Activated CD4-positive, alpha-beta memory T cell treated with anti-CD3 and anti-CD28 coated beads for 36 hours (primary cell): ENCODE data around the gene SMARCD2. TPM values are rescaled to one million over a fixed set of nuclear protein-coding genes. Genes with fewer than 3 reads are reported as not detected.

Source experiments
- CTCF ChIA-PET: fragments of 350-600 bp; sonication (Branson Sonifier 250); formaldehyde crosslinking; loops from one replicate; lab custom pipeline; 2021; ENCODE audit warnings: antibody characterized with exemption, inconsistent platforms; lab: Charles Lee
- POLR2A ChIA-PET: fragments of 350-600 bp; sonication (Branson Sonifier 250); formaldehyde crosslinking; loops from one replicate; lab custom pipeline; 2021; ENCODE audit warnings: antibody characterized with exemption; lab: Charles Lee
- DNase-seq: peaks from one replicate; pipeline ENCODE4 v3.0.0-alpha.2; 2020
- H3K27ac Mint-ChIP-seq: one replicate; pipeline ENCODE4 v1.8.0; 2021; ENCODE audit warnings: mixed read lengths
- H3K27me3 Mint-ChIP-seq: one replicate; pipeline ENCODE4 v1.8.0; 2021; ENCODE audit warnings: mixed read lengths
- H3K36me3 Mint-ChIP-seq: one replicate; pipeline ENCODE4 v1.8.0; 2021; ENCODE audit warnings: mixed read lengths
- H3K4me1 Mint-ChIP-seq: one replicate; pipeline ENCODE4 v1.8.0; 2021; ENCODE audit warnings: low read depth, mixed read lengths
- H3K4me3 Mint-ChIP-seq: one replicate; pipeline ENCODE4 v1.8.0; 2021; ENCODE audit warnings: mild to moderate bottlenecking, mixed read lengths
- H3K9me3 Mint-ChIP-seq: one replicate; pipeline ENCODE4 v1.8.0; 2021; ENCODE audit warnings: mixed read lengths
- intact Hi-C: fragments of 100-400 bp; cut with micrococcal nuclease; formaldehyde crosslinking; loops from one replicate; pipeline ENCODE4 v1.15.1; 2023
- total RNA-seq, 2 experiments: library from RNA; stranded (reverse); gene quantifications; one replicate each; pipeline ENCODE4 v1.2.3, GENCODE V29; 2021

The SMARCD2 gene
- total RNA-seq, 2 experiments from 2014 or later = 109 to 111 TPM

GRCh38 chr17:63830904-63831491 lies 11.5 kb downstream of the SMARCD2 start:
- H3K4me3 Mint-ChIP-seq = no peak overlapping the region
- H3K9me3 Mint-ChIP-seq = no peaks in the 10 kb centered on the region
- no peak for DNase-seq
- intact Hi-C loops = no loop called here
- no peaks in the 10 kb centered on the region for H3K27me3 Mint-ChIP-seq
- ChIA-PET CTCF (interaction anchor here (0.7 to 1.8 kb wide), 4 partner anchors 9 to 55 kb away, joined by 3 to 11 read pairs (median 4); no protein-coding TSS in a partner anchor), POLR2A (interaction anchor here (4.5 kb wide), 1 partner anchor 10 kb away, joined by 29 read pairs; the partner anchor contains the start of gene SMARCD2)
- H3K27ac Mint-ChIP-seq = peak overlapping the region; percentile 83
- H3K4me1 Mint-ChIP-seq = peaks cover 56% of the 10 kb centered on the region
- H3K36me3 Mint-ChIP-seq = peaks cover 64% of the 10 kb centered on the region

GRCh38 chr17:63830278-63830677 lies 12.2 kb downstream of the SMARCD2 start:
- no peaks in the 10 kb centered on the region for H3K27me3 Mint-ChIP-seq
- H3K4me1 Mint-ChIP-seq = peaks cover 61% of the 10 kb centered on the region
- H3K4me3 Mint-ChIP-seq = no peak overlapping the region
- POLR2A ChIA-PET = interaction anchor here (0.6 to 4.5 kb wide), 3 partner anchors 11 to 48 kb away, joined by 4 to 29 read pairs (median 6); partner anchors contain the start of gene SMARCD2
- intact Hi-C loops = no loop called here
- peaks cover 63% of the 10 kb centered on the region for H3K36me3 Mint-ChIP-seq
- no peaks in the 10 kb centered on the region for H3K9me3 Mint-ChIP-seq
- CTCF ChIA-PET = interaction anchor here (0.7 to 2.6 kb wide), 4 partner anchors 11 to 54 kb away, joined by 3 to 15 read pairs (median 7); no protein-coding TSS in a partner anchor
- no peak overlapping the region for H3K27ac Mint-ChIP-seq
- DNase-seq = no peak

- ChIA-PET CTCF (interaction anchor here (0.6 to 2.6 kb wide), 4 partner anchors 8 to 80 kb away, joined by 4 to 15 read pairs (median 6); no protein-coding TSS in a partner anchor), POLR2A (interaction anchor here (1.1 to 4.5 kb wide), 6 partner anchors 10 to 128 kb away, joined by 4 to 29 read pairs (median 5); partner anchors contain the start of genes CCDC47, DDX42, LIMD2 and SMARCD2)
- no peaks in the 10 kb centered on the region for H3K27me3 Mint-ChIP-seq
- H3K36me3 Mint-ChIP-seq = peaks cover 67% of the 10 kb centered on the region
- H3K4me1 Mint-ChIP-seq = peaks cover 62% of the 10 kb centered on the region
- DNase-seq = no peak
- no peak overlapping the region for H3K27ac Mint-ChIP-seq
- no peaks in the 10 kb centered on the region for H3K9me3 Mint-ChIP-seq
- H3K4me3 Mint-ChIP-seq = peak overlapping the region; percentile 18
- intact Hi-C loops = loop anchor here (5.0 kb wide), 1 partner anchor 207 kb away; the partner anchor contains the start of gene MAP3K3
Observed at GRCh38 chr17:63828936-63829335, 13.5 kb downstream of the SMARCD2 start.

- Mint-ChIP-seq H3K4me1 (peaks cover 71% of the 10 kb centered on the region), H3K4me3 (peak overlapping the region; percentile 94), H3K9me3 (no peaks in the 10 kb centered on the region), H3K27me3 (no peaks in the 10 kb centered on the region), H3K27ac (peak overlapping the region; percentile 98), H3K36me3 (peaks cover 73% of the 10 kb centered on the region)
- no peak for DNase-seq
- ChIA-PET POLR2A (interaction anchor here (1.1 to 4.5 kb wide), 5 partner anchors 9 to 127 kb away, joined by 4 to 29 read pairs (median 8); partner anchors contain the start of genes CCDC47, DDX42, LIMD2 and SMARCD2), CTCF (interaction anchor here (0.7 to 2.6 kb wide), 5 partner anchors 9 to 367 kb away, joined by 3 to 15 read pairs (median 4); partner anchors contain the start of gene SMARCD2)
- intact Hi-C loops = loop anchor here (1.0 to 5.0 kb wide), 6 partner anchors 7 to 206 kb away; partner anchors contain the start of genes CCDC47, MAP3K3 and STRADA
Observed at GRCh38 chr17:63827801-63828221, 14.7 kb downstream of the SMARCD2 start.

GRCh38 chr17:63827002-63827800 lies 15.3 kb downstream of the SMARCD2 start, which contains the start of the genes FTSJ3 and PSMC5:
Gene FTSJ3, minus strand, starts transcription at chr17:63827663. Its CDS starts 761 bp downstream, at chr17:63826902.
Gene PSMC5, plus strand, starts transcription at chr17:63827431. Its CDS starts 60 bp downstream, at chr17:63827491.
- ChIA-PET CTCF (interaction anchor here (1.0 to 1.9 kb wide), 3 partner anchors 10 to 22 kb away, joined by 4 to 7 read pairs (median 4); partner anchors contain the start of gene SMARCD2), POLR2A (interaction anchor here (1.5 to 4.5 kb wide), 3 partner anchors 14 to 85 kb away, joined by 5 to 29 read pairs (median 20); partner anchors contain the start of genes CCDC47, DDX42 and SMARCD2)
- Mint-ChIP-seq H3K27me3 (no peaks in the 10 kb centered on the region), H3K4me3 (peak within 1 kb of the TSS; percentile 94), H3K27ac (peak within 1 kb of the TSS; percentile 98), H3K36me3 (peaks cover 74% of the 10 kb centered on the region), H3K4me1 (peaks cover 75% of the 10 kb centered on the region), H3K9me3 (no peaks in the 10 kb centered on the region)
- DNase-seq = peak; percentile 97
- intact Hi-C loops = loop anchor here (1.0 to 5.0 kb wide), 6 partner anchors 8 to 205 kb away; partner anchors contain the start of genes CCDC47, MAP3K3 and STRADA

- Mint-ChIP-seq H3K4me1 (peaks cover 76% of the 10 kb centered on the region), H3K27ac (peak overlapping the region; percentile 98), H3K4me3 (peak overlapping the region; percentile 94), H3K36me3 (peaks cover 74% of the 10 kb centered on the region), H3K9me3 (no peaks in the 10 kb centered on the region), H3K27me3 (no peaks in the 10 kb centered on the region)
- intact Hi-C loops = loop anchor here (1.0 to 5.0 kb wide), 6 partner anchors 9 to 204 kb away; partner anchors contain the start of genes CCDC47, MAP3K3 and STRADA
- CTCF ChIA-PET = no interaction called here
- POLR2A ChIA-PET = interaction anchor here (1.1 to 2.5 kb wide), 3 partner anchors 52 to 84 kb away, joined by 3 to 20 read pairs (median 5); partner anchors contain the start of genes CCDC47 and DDX42
- DNase-seq = no peak
Observed at GRCh38 chr17:63826468-63827001, 15.9 kb downstream of the SMARCD2 start.

GRCh38 chr17:63824362-63824761 lies 18.1 kb downstream of the SMARCD2 start:
- DNase-seq = no peak
- Mint-ChIP-seq H3K4me3 (no peak overlapping the region), H3K36me3 (peaks cover 69% of the 10 kb centered on the region), H3K4me1 (peaks cover 54% of the 10 kb centered on the region), H3K27me3 (no peaks in the 10 kb centered on the region), H3K9me3 (no peaks in the 10 kb centered on the region), H3K27ac (peak overlapping the region; percentile 66)
- ChIA-PET POLR2A (interaction anchor here (0.5 to 1.2 kb wide), 3 partner anchors 10 to 82 kb away, joined by 3 read pairs; no protein-coding TSS in a partner anchor), CTCF (interaction anchor here (1.1 to 2.8 kb wide), 2 partner anchors 10 to 49 kb away, joined by 3 to 10 read pairs; no protein-coding TSS in a partner anchor)
- intact Hi-C loops = no loop called here

GRCh38 chr17:63823659-63824331 lies 18.7 kb downstream of the SMARCD2 start:
- DNase-seq = no peak
- intact Hi-C loops = no loop called here
- Mint-ChIP-seq H3K27ac (peak overlapping the region; percentile 66), H3K9me3 (no peaks in the 10 kb centered on the region), H3K4me1 (peaks cover 48% of the 10 kb centered on the region), H3K4me3 (no peak overlapping the region), H3K27me3 (no peaks in the 10 kb centered on the region), H3K36me3 (peaks cover 65% of the 10 kb centered on the region)
- CTCF ChIA-PET = interaction anchor here (1.1 to 2.8 kb wide), 2 partner anchors 11 to 48 kb away, joined by 3 to 10 read pairs; no protein-coding TSS in a partner anchor
- POLR2A ChIA-PET = interaction anchor here (0.5 to 1.0 kb wide), 2 partner anchors 43 to 81 kb away, joined by 3 read pairs; no protein-coding TSS in a partner anchor

- ChIA-PET POLR2A (no interaction called here), CTCF (interaction anchor here (1.5 kb wide), 1 partner anchor 12 kb away, joined by 4 read pairs; no protein-coding TSS in a partner anchor)
- Mint-ChIP-seq H3K4me1 (peaks cover 39% of the 10 kb centered on the region), H3K4me3 (no peak overlapping the region), H3K36me3 (peaks cover 68% of the 10 kb centered on the region), H3K9me3 (no peaks in the 10 kb centered on the region), H3K27ac (peak overlapping the region; percentile 42), H3K27me3 (no peaks in the 10 kb centered on the region)
- no peak for DNase-seq
- intact Hi-C loops = no loop called here
Observed at GRCh38 chr17:63822537-63822936, 19.9 kb downstream of the SMARCD2 start.

- Mint-ChIP-seq H3K4me1 (peaks cover 39% of the 10 kb centered on the region), H3K36me3 (peaks cover 70% of the 10 kb centered on the region), H3K4me3 (no peak overlapping the region), H3K9me3 (no peaks in the 10 kb centered on the region), H3K27me3 (no peaks in the 10 kb centered on the region), H3K27ac (peak overlapping the region; percentile 71)
- ChIA-PET POLR2A (interaction anchor here (0.8 kb wide), 1 partner anchor 13 kb away, joined by 3 read pairs; no protein-coding TSS in a partner anchor), CTCF (interaction anchor here (1.5 kb wide), 1 partner anchor 12 kb away, joined by 4 read pairs; no protein-coding TSS in a partner anchor)
- no peak for DNase-seq
- intact Hi-C loops = no loop called here
Observed at GRCh38 chr17:63821804-63822203, 20.7 kb downstream of the SMARCD2 start.
